HCT116 (cell line): ENCODE data around the gene ABHD2.

Experiments
- CTCF ChIP-seq, 3 experiments: fragments of 200-600 bp in 1 of 3; sonication (generic) in 1 of 3; IDR thresholded peaks in 2 of 3; conservative IDR thresholded peaks in 1 of 3; 2 replicates each; pipeline ENCODE4 v1.5.1; 2012 to 2017; ENCODE audit warnings: low read depth in 2 of 3, low read length in 2 of 3, antibody characterized with exemption in 1 of 3, borderline replicate concordance in 1 of 3, control low read depth in 1 of 3, mild to moderate bottlenecking in 1 of 3, mixed read lengths in 1 of 3, mixed run types in 1 of 3, moderate library complexity in 1 of 3; ENCODE audit not compliant: insufficient read depth in 1 of 3
- POLR2A ChIP-seq: IDR thresholded peaks from 2 replicates; pipeline ENCODE4 v1.7.0; 2011; ENCODE audit warnings: borderline replicate concordance; ENCODE audit not compliant: insufficient read depth, insufficient read length; ENCODE audit errors: extremely low read depth
- SRF ChIP-seq: IDR thresholded peaks from 2 replicates; pipeline ENCODE4 v1.6.1; 2012; ENCODE audit warnings: low read depth
- TCF7L2 ChIP-seq: IDR thresholded peaks from 2 replicates; pipeline ENCODE4 v1.7.0; 2011; ENCODE audit warnings: borderline replicate concordance, inconsistent platforms; ENCODE audit not compliant: insufficient read depth, insufficient read length; ENCODE audit errors: extremely low read depth
- YY1 ChIP-seq: IDR thresholded peaks from 2 replicates; pipeline ENCODE4 v1.6.1; 2011; ENCODE audit warnings: low read length, low read depth, moderate library complexity, mild to moderate bottlenecking; ENCODE audit not compliant: insufficient replicate concordance; ENCODE audit errors: extremely low read depth
- ZBTB33 ChIP-seq: IDR thresholded peaks from 2 replicates; pipeline ENCODE4 v1.6.1; 2011; ENCODE audit warnings: mild to moderate bottlenecking, low read length, moderate library complexity; ENCODE audit not compliant: insufficient replicate concordance; ENCODE audit errors: extremely low read depth

GRCh38 chr15:89095073-89095472 is 6.8 kb downstream of the ABHD2 start:
- TF ChIP-seq CTCF (IDR thresholded peaks at IDR 0.05 in 2 of 3, conservative IDR thresholded peaks at IDR 0.05 in 1 of 3; ENCODE audit: borderline replicate concordance in 1 of 3, insufficient read depth in 1 of 3, low read depth in 2 of 3, low read length in 2 of 3) (no peak), TCF7L2 (no peak), YY1 (no peak), POLR2A (no peak), ZBTB33 (no peak), SRF (no peak)
